ENCODE results near the gene CACNA2D4.
A peak's percentile ranks its signal among the peaks of the same experiment; 100 is the strongest.

Gene CACNA2D4

GRCh38 chr12:1857086-1857485 lies 61.4 kb downstream of the CACNA2D4 start:
- no peak overlapping the region for H3K4me3 ChIP-seq (ENCODE audit: low read length)
- no peak for DNase-seq (ENCODE audit: low read depth, low spot score)

GRCh38 chr12:1855241-1855640 lies 63.2 kb downstream of the CACNA2D4 start:
- DNase-seq (ENCODE audit: low read depth, low spot score): peak; percentile 17
- H3K4me3 ChIP-seq (ENCODE audit: low read length): no peak overlapping the region

GRCh38 chr12:1853716-1854115 lies 64.7 kb downstream of the CACNA2D4 start:
- DNase-seq (ENCODE audit: low read depth, low spot score): no peak
- no peak overlapping the region for H3K4me3 ChIP-seq (ENCODE audit: low read length)

- no peak for DNase-seq (ENCODE audit: low read depth, low spot score)
Observed at GRCh38 chr12:1852076-1852475, 66.4 kb downstream of the CACNA2D4 start.

GRCh38 chr12:1851151-1851701 lies 67.2 kb downstream of the CACNA2D4 start:
- H3K4me3 ChIP-seq (ENCODE audit: low read length): no peak overlapping the region
- peak; percentile 54 for DNase-seq (ENCODE audit: low read depth, low spot score)

More at GRCh38 chr12:1852076-1852475, 66.4 kb downstream of the CACNA2D4 start:
- H3K4me3 ChIP-seq (ENCODE audit: low read length): no peak overlapping the region

- no peak for DNase-seq (ENCODE audit: low read depth, low spot score)
- H3K4me3 ChIP-seq (ENCODE audit: low read length): no peak overlapping the region
Observed at GRCh38 chr12:1848745-1849144, 69.7 kb downstream of the CACNA2D4 start.

- no peak for DNase-seq (ENCODE audit: low read depth, low spot score)
- no peak overlapping the region for H3K4me3 ChIP-seq (ENCODE audit: low read length)
Observed at GRCh38 chr12:1848146-1848545, 70.3 kb downstream of the CACNA2D4 start.

GRCh38 chr12:1847411-1847810 lies 71.0 kb downstream of the CACNA2D4 start:
- no peak overlapping the region for H3K4me3 ChIP-seq (ENCODE audit: low read length)
- no peak for DNase-seq (ENCODE audit: low read depth, low spot score)

- no peak overlapping the region for H3K4me3 ChIP-seq (ENCODE audit: low read length)
- no peak for DNase-seq (ENCODE audit: low read depth, low spot score)
Observed at GRCh38 chr12:1846421-1847405, 71.7 kb downstream of the CACNA2D4 start.

GRCh38 chr12:1845886-1846285 lies 72.6 kb downstream of the CACNA2D4 start:
- no peak for DNase-seq (ENCODE audit: low read depth, low spot score)
- H3K4me3 ChIP-seq (ENCODE audit: low read length): no peak overlapping the region

GRCh38 chr12:1845427-1845826 lies 73.0 kb downstream of the CACNA2D4 start:
- no peak overlapping the region for H3K4me3 ChIP-seq (ENCODE audit: low read length)
- DNase-seq (ENCODE audit: low read depth, low spot score): no peak

GRCh38 chr12:1844661-1845409 lies 73.6 kb downstream of the CACNA2D4 start:
- DNase-seq (ENCODE audit: low read depth, low spot score): no peak
- no peak overlapping the region for H3K4me3 ChIP-seq (ENCODE audit: low read length)

GRCh38 chr12:1844223-1844622 lies 74.2 kb downstream of the CACNA2D4 start:
- no peak for DNase-seq (ENCODE audit: low read depth, low spot score)
- H3K4me3 ChIP-seq (ENCODE audit: low read length): no peak overlapping the region

GRCh38 chr12:1843641-1844005 lies 74.8 kb downstream of the CACNA2D4 start:
- no peak overlapping the region for H3K4me3 ChIP-seq (ENCODE audit: low read length)
- DNase-seq (ENCODE audit: low read depth, low spot score): no peak

- H3K4me3 ChIP-seq (ENCODE audit: low read length): no peak overlapping the region
- DNase-seq (ENCODE audit: low read depth, low spot score): no peak
Observed at GRCh38 chr12:1842905-1843640, 75.4 kb downstream of the CACNA2D4 start.

GRCh38 chr12:1842183-1842904 lies 76.1 kb downstream of the CACNA2D4 start:
- no peak for DNase-seq (ENCODE audit: low read depth, low spot score)
- no peak overlapping the region for H3K4me3 ChIP-seq (ENCODE audit: low read length)

GRCh38 chr12:1841586-1842182 lies 76.8 kb downstream of the CACNA2D4 start:
- no peak overlapping the region for H3K4me3 ChIP-seq (ENCODE audit: low read length)
- DNase-seq (ENCODE audit: low read depth, low spot score): no peak

- DNase-seq (ENCODE audit: low read depth, low spot score): no peak
- H3K4me3 ChIP-seq (ENCODE audit: low read length): no peak overlapping the region
Observed at GRCh38 chr12:1840981-1841425, 77.4 kb downstream of the CACNA2D4 start.
